Fibroblast of lung (primary cell): Measurements from ENCODE around the gene CHSY1. TPM values are rescaled to one million over a fixed set of nuclear protein-coding genes. Genes with fewer than 3 reads are reported as not detected.
A peak's percentile ranks its signal among the peaks of the same experiment; 100 is the strongest.

Experiments used
- DNase-seq, 2 donors: peaks; one replicate each; pipeline versions ENCODE4 v3.0.0 to v3.0.0-alpha.2; 2010; ENCODE audit warnings: low read depth in 2 of 2
- H2AFZ ChIP-seq: 2 replicates; pipeline ENCODE4 v1.5.1; 2012; ENCODE audit warnings: low read length, control low read depth, inconsistent platforms
- H3K27ac ChIP-seq: 2 replicates; pipeline ENCODE4 v1.5.1; 2011; ENCODE audit warnings: low read length, control low read depth; ENCODE audit not compliant: insufficient read depth
- H3K27me3 ChIP-seq: 2 replicates; pipeline ENCODE4 v1.5.1; 2011; ENCODE audit warnings: mild to moderate bottlenecking, low read length; ENCODE audit not compliant: control insufficient read depth, insufficient read depth
- H3K36me3 ChIP-seq: 2 replicates; pipeline ENCODE4 v1.5.1; 2011; ENCODE audit warnings: low read length; ENCODE audit not compliant: control insufficient read depth, insufficient read depth
- H3K4me1 ChIP-seq: 2 replicates; pipeline ENCODE4 v1.5.1; 2011; ENCODE audit warnings: low read length; ENCODE audit not compliant: control insufficient read depth, insufficient read depth; ENCODE audit errors: extremely low read depth
- H3K4me2 ChIP-seq: 2 replicates; pipeline ENCODE4 v1.5.1; 2011; ENCODE audit warnings: low read length, control low read depth; ENCODE audit not compliant: insufficient read depth; ENCODE audit errors: extremely low read depth
- H3K4me3 ChIP-seq, 4 experiments: fragments of 200-600 bp in 1 of 4; sonication (generic) in 1 of 4; replicated peaks in 1 of 4; 2 replicates each; pipeline ENCODE4 v1.5.1; 2011 to 2016; ENCODE audit warnings: low read length in 4 of 4, low read depth in 3 of 4, mild to moderate bottlenecking in 3 of 4, control low read depth in 2 of 4, inconsistent platforms in 1 of 4, mixed read lengths in 1 of 4; ENCODE audit not compliant: insufficient read depth in 1 of 4; ENCODE audit errors: control extremely low read depth in 1 of 4
- H3K79me2 ChIP-seq: 2 replicates; pipeline ENCODE4 v1.5.1; 2012; ENCODE audit warnings: mild to moderate bottlenecking, low read length, inconsistent platforms; ENCODE audit not compliant: control insufficient read depth, insufficient read depth
- H3K9ac ChIP-seq: 2 replicates; pipeline ENCODE4 v1.5.1; 2011; ENCODE audit warnings: mild to moderate bottlenecking, low read length, control low read depth; ENCODE audit not compliant: insufficient read depth
- H3K9me3 ChIP-seq: 2 replicates; pipeline ENCODE4 v1.5.1; 2012; ENCODE audit warnings: low read depth, low read length; ENCODE audit not compliant: control insufficient read depth, insufficient read depth
- H4K20me1 ChIP-seq: 2 replicates; pipeline ENCODE4 v1.5.1; 2011; ENCODE audit warnings: low read length; ENCODE audit not compliant: control insufficient read depth, insufficient read depth; ENCODE audit errors: extremely low read depth
- EZH2 ChIP-seq: IDR thresholded peaks from 2 replicates; pipeline ENCODE4 v1.5.1; 2012; ENCODE audit warnings: low read length, control low read depth, mild to moderate bottlenecking; ENCODE audit errors: missing control alignments
- polyA plus RNA-seq, 2 donors: library from polyadenylated mRNA; depleted of rRNA in 1 of 2; stranded (reverse) in 1 of 2; unstranded in 1 of 2; fragments of >200 nt; gene quantifications; 2 replicates each; pipeline ENCODE4 v1.2.1, GENCODE V29; 2011 to 2012; ENCODE audit warnings: missing spikeins in 1 of 2
- total RNA-seq: library from RNA; depleted of rRNA; stranded (reverse); fragments of >200 nt; gene quantifications from 2 replicates; pipeline ENCODE4 v1.2.1, GENCODE V29; 2014
- TF ChIP-seq, protein P1 (sequence below), 2 donors: IDR thresholded peaks in 1 of 2; conservative IDR thresholded peaks in 1 of 2; 1 replicate in 1 of 2; 2 replicates in 1 of 2; pipeline ENCODE4 v1.5.1; 2011 to 2012; ENCODE audit warnings: low read length in 2 of 2, control low read depth in 1 of 2, inconsistent platforms in 1 of 2, low read depth in 1 of 2, mild to moderate bottlenecking in 1 of 2

Gene CHSY1
- total and polyA plus RNA-seq, 2 donors (not counting 1 experiment from before 2014, with no cell fraction given), result 28.6 to 57.0 TPM

DNA sequence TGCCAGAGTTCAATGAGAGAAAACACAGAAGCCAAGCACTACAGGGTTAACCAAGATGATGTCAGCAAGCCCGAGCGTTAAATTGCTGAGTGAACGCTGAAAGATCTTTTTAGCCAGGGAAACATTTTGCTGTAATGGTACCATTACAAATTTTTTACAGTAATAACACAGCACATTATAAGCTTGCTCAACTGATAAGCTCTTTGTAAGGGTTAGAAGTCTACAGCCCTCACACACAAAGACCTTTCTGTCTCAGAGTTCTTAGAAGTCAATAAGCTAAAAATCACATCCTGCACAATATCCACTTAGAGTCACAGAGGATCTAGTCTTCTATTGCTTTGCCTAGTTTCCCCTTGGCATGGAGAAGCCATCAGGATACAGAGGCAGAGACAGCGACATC is 29.9 kb downstream of the CHSY1 start:
- H3K9me3 ChIP-seq, result no peaks in the 10 kb centered on the region
- no peak overlapping the region for H3K4me2 ChIP-seq
- H4K20me1 ChIP-seq, result no peaks in the 10 kb centered on the region
- peaks cover 94% of the 10 kb centered on the region for H3K79me2 ChIP-seq
- H2AFZ ChIP-seq, result no peak overlapping the region
- TF ChIP-seq, protein P1, sequence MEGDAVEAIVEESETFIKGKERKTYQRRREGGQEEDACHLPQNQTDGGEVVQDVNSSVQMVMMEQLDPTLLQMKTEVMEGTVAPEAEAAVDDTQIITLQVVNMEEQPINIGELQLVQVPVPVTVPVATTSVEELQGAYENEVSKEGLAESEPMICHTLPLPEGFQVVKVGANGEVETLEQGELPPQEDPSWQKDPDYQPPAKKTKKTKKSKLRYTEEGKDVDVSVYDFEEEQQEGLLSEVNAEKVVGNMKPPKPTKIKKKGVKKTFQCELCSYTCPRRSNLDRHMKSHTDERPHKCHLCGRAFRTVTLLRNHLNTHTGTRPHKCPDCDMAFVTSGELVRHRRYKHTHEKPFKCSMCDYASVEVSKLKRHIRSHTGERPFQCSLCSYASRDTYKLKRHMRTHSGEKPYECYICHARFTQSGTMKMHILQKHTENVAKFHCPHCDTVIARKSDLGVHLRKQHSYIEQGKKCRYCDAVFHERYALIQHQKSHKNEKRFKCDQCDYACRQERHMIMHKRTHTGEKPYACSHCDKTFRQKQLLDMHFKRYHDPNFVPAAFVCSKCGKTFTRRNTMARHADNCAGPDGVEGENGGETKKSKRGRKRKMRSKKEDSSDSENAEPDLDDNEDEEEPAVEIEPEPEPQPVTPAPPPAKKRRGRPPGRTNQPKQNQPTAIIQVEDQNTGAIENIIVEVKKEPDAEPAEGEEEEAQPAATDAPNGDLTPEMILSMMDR (conservative IDR thresholded peaks at IDR 0.05 in 1 of 2, IDR thresholded peaks at IDR 0.05 in 1 of 2; ENCODE audit: low read depth in 1 of 2, low read length in 2 of 2), result no peak
- no peak for TF ChIP-seq EZH2
- no peaks in the 10 kb centered on the region for H3K27me3 ChIP-seq
- H3K36me3 ChIP-seq, result peaks cover 2% of the 10 kb centered on the region
- H3K27ac ChIP-seq, result no peak overlapping the region
- DNase-seq, result peak in 1 of 2 donors; percentile 36
- H3K4me3 ChIP-seq, result no peak overlapping the region
- H3K4me1 ChIP-seq, result peaks cover 2% of the 10 kb centered on the region
- H3K9ac ChIP-seq, result no peak overlapping the region

DNA sequence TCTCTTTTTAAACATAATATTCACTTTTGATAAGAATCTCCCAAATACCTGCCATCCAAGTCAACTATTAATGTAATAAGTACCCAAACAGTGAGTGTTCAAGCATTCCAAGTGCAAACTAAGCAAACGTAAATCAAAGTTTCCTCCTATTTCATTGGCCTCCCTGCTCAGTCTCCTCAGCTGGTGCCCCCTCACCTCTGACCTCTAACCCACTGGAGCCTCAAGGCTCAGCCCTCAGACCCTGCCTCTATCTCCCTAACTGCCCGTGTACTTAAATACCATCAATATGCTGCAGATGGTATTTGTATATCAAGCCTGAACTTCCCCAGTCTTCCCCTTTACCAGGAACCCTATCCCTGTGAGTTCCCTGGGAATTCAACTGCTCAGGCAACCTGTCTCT is 31.8 kb downstream of the CHSY1 start:
- Histone ChIP-seq H4K20me1 (no peaks in the 10 kb centered on the region), H3K4me3 (no peak overlapping the region)

DNA sequence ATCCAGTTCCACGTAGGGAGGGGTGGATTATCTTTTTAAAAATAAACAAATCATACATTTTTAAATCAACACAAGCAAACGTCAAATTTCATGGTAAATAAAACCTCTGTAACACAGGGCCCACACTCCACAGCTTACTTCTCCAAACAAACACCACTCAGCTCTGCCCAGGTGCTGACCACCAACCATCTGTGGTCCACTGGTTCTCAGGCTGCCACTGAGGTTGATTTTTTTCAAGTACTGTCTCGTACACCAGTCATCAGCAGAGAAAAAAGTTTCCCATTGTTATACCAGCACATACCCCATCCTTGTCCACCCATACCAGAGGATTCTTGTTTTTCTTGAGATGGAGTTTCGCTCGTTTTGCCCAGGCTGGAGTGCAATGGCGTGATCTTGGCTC is 32.4 kb downstream of the CHSY1 start:
- Histone ChIP-seq H3K4me3 (no peak overlapping the region), H4K20me1 (no peaks in the 10 kb centered on the region)

More for the DNA sequence above, 31.8 kb downstream of the CHSY1 start:
- Histone ChIP-seq H3K36me3 (peaks cover 2% of the 10 kb centered on the region), H3K79me2 (peaks cover 94% of the 10 kb centered on the region), H3K9me3 (no peaks in the 10 kb centered on the region), H3K9ac (no peak overlapping the region), H3K4me1 (no peaks in the 10 kb centered on the region), H2AFZ (no peak overlapping the region), H3K4me2 (no peak overlapping the region), H3K27me3 (no peaks in the 10 kb centered on the region), H3K27ac (no peak overlapping the region)
- DNase-seq, result no peak
- TF ChIP-seq, protein P1 (conservative IDR thresholded peaks at IDR 0.05 in 1 of 2, IDR thresholded peaks at IDR 0.05 in 1 of 2; ENCODE audit: low read depth in 1 of 2, low read length in 2 of 2), result no peak
- TF ChIP-seq EZH2, result no peak

More for the DNA sequence above, 32.4 kb downstream of the CHSY1 start:
- no peaks in the 10 kb centered on the region for H3K9me3 ChIP-seq
- no peak overlapping the region for H3K9ac ChIP-seq
- no peaks in the 10 kb centered on the region for H3K4me1 ChIP-seq
- H3K4me2 ChIP-seq, result no peak overlapping the region
- peaks cover 2% of the 10 kb centered on the region for H3K36me3 ChIP-seq
- H2AFZ ChIP-seq, result no peak overlapping the region
- DNase-seq, result no peak
- H3K27ac ChIP-seq, result no peak overlapping the region
- peaks cover 92% of the 10 kb centered on the region for H3K79me2 ChIP-seq
- no peaks in the 10 kb centered on the region for H3K27me3 ChIP-seq
- TF ChIP-seq, protein P1 (conservative IDR thresholded peaks at IDR 0.05 in 1 of 2, IDR thresholded peaks at IDR 0.05 in 1 of 2; ENCODE audit: low read depth in 1 of 2, low read length in 2 of 2), result no peak
- no peak for TF ChIP-seq EZH2
